PFSK-1 (cell line): ENCODE data around the gene TSLP.

Experiments used
- FOXP2 ChIP-seq: optimal IDR thresholded peaks from 2 replicates; pipeline ENCODE3; 2011; ENCODE audit warnings: borderline replicate concordance, control low read depth, inconsistent platforms; ENCODE audit not compliant: insufficient read depth; ENCODE audit errors: extremely low read length, extremely low read depth
- POLR2AphosphoS5 ChIP-seq: IDR thresholded peaks from 2 replicates; pipeline ENCODE4 v1.6.1; 2012; ENCODE audit warnings: low read depth, mild to moderate bottlenecking, control low read depth, low read length, moderate library complexity
- REST ChIP-seq, 2 experiments: IDR thresholded peaks; 2 replicates each; pipeline versions ENCODE4 v1.6.1 to v1.8.0; 2011 to 2012; ENCODE audit warnings: low read depth in 2 of 2, low read length in 2 of 2, control low read depth in 1 of 2, inconsistent platforms in 1 of 2, mild to moderate bottlenecking in 1 of 2, moderate library complexity in 1 of 2; ENCODE audit not compliant: insufficient read depth in 1 of 2
- SIN3A ChIP-seq: IDR thresholded peaks from 2 replicates; pipeline ENCODE4 v1.6.1; 2012; ENCODE audit warnings: mild to moderate bottlenecking, low read length, moderate library complexity, borderline replicate concordance; ENCODE audit not compliant: insufficient read depth
- TAF1 ChIP-seq: IDR thresholded peaks from 2 replicates; pipeline ENCODE4 v1.6.1; 2012; ENCODE audit warnings: low read length, control low read depth, borderline replicate concordance; ENCODE audit not compliant: insufficient read depth

The TSLP gene

GRCh38 chr5:111075520-111075919 lies 4.0 kb downstream of the TSLP start:
- TF ChIP-seq SIN3A (no peak), TAF1 (no peak), FOXP2 (no peak), POLR2AphosphoS5 (no peak), REST (IDR thresholded peaks at IDR 0.05; ENCODE audit: insufficient read depth in 1 of 2, low read depth in 2 of 2, low read length in 2 of 2) (no peak)

GRCh38 chr5:111076091-111076490 lies 4.6 kb downstream of the TSLP start:
- TF ChIP-seq REST (IDR thresholded peaks at IDR 0.05; ENCODE audit: insufficient read depth in 1 of 2, low read depth in 2 of 2, low read length in 2 of 2) (no peak), FOXP2 (no peak), TAF1 (no peak), POLR2AphosphoS5 (no peak), SIN3A (no peak)

DNA sequence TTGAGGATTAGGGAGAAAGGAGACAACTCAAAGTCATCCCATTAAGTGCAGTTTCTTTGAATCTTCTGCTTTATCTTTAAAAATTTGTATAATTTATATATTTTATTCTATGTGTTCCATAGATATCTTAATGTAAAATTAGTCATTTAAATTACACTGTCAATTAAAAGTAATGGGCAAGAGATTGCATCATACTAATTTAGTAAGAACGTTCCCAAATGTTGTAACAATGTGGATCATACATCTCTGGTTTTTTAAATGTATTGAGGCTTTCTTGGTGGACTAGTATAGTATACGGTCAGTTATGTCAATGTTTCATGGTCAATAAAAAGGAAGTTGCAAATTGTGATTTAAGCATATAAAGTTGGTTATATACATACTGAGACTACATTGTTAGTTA lies 6.2 kb downstream of the TSLP start:
- TF ChIP-seq SIN3A (no peak), FOXP2 (no peak), POLR2AphosphoS5 (no peak), REST (IDR thresholded peaks at IDR 0.05; ENCODE audit: insufficient read depth in 1 of 2, low read depth in 2 of 2, low read length in 2 of 2) (no peak), TAF1 (no peak)

GRCh38 chr5:111079846-111080245 lies 8.3 kb downstream of the TSLP start:
- TF ChIP-seq SIN3A (no peak), REST (IDR thresholded peaks at IDR 0.05; ENCODE audit: insufficient read depth in 1 of 2, low read depth in 2 of 2, low read length in 2 of 2) (no peak), TAF1 (no peak), FOXP2 (no peak), POLR2AphosphoS5 (no peak)

- TF ChIP-seq POLR2AphosphoS5 (no peak), TAF1 (no peak), FOXP2 (no peak), SIN3A (no peak), REST (IDR thresholded peaks at IDR 0.05; ENCODE audit: insufficient read depth in 1 of 2, low read depth in 2 of 2, low read length in 2 of 2) (no peak)
Measured at GRCh38 chr5:111083323-111083722, 11.8 kb downstream of the TSLP start.
